ENCODE data around the gene PITPNM2.
A peak's percentile ranks its signal among the peaks of the same experiment; 100 is the strongest.

The PITPNM2 gene

DNA sequence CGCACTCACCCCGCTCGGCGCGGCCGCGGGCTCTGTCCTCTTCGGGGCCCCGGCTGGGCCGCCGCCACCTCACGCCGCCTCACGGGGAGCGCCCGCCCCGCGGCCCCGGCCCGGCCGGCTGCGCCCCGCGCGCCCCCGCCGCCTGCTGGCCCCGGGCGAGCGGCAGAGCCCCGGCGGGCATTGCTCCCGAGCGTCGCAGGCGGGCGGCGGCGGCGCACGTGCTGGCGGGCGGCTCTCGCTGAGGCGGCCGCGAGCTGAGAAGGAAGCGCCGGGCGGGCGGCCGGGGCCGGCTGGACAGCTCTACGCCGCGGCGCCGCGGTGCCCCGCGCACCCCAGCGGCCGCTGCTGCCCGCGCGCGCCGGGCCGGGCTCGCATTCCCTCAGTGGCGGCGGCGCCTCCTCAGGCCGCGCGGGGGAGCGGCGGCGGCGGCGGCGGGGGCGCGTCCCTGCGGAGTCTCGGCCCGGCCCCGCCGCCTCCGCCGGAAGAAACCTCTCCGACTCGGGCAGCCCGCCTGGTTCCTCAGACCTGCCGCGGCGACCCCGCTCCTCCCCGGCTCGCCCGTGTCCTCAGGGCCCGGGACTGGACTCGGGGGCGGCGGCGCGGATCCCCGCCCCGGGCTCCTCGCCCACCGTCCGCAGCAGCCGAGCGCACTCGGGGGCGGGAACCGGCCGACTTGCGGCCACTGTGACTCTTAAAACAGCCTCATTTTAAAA lies at the start of gene PITPNM2:
PITPNM2 (minus strand) TSS at position 347 of the 713 bp plus-strand sequence. CDS start 116,500 bp downstream, outside the sequence.
- H3K4me1 ChIP-seq (ENCODE audit: control insufficient read depth in 1 of 2, insufficient read depth in 1 of 2, low read depth in 1 of 2, low read length in 1 of 2), result peaks cover 6 to 13% of the 10 kb centered on the region in 2 experiments
- no peak within 1 kb of the TSS for H3K27ac ChIP-seq
- peak within 1 kb of the TSS in 1 of 2 experiments; percentile 55 for H3K4me3 ChIP-seq (ENCODE audit: low read depth in 1 of 2, low read length in 1 of 2)
- peaks cover 14% of the 10 kb centered on the region for H3K36me3 ChIP-seq
- H3K9me3 ChIP-seq, result no peaks in the 10 kb centered on the region
- TF ChIP-seq, protein P1, sequence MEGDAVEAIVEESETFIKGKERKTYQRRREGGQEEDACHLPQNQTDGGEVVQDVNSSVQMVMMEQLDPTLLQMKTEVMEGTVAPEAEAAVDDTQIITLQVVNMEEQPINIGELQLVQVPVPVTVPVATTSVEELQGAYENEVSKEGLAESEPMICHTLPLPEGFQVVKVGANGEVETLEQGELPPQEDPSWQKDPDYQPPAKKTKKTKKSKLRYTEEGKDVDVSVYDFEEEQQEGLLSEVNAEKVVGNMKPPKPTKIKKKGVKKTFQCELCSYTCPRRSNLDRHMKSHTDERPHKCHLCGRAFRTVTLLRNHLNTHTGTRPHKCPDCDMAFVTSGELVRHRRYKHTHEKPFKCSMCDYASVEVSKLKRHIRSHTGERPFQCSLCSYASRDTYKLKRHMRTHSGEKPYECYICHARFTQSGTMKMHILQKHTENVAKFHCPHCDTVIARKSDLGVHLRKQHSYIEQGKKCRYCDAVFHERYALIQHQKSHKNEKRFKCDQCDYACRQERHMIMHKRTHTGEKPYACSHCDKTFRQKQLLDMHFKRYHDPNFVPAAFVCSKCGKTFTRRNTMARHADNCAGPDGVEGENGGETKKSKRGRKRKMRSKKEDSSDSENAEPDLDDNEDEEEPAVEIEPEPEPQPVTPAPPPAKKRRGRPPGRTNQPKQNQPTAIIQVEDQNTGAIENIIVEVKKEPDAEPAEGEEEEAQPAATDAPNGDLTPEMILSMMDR (IDR thresholded peaks at IDR 0.05), result no peak
- H3K27me3 ChIP-seq, result peaks cover 47% of the 10 kb centered on the region

DNA sequence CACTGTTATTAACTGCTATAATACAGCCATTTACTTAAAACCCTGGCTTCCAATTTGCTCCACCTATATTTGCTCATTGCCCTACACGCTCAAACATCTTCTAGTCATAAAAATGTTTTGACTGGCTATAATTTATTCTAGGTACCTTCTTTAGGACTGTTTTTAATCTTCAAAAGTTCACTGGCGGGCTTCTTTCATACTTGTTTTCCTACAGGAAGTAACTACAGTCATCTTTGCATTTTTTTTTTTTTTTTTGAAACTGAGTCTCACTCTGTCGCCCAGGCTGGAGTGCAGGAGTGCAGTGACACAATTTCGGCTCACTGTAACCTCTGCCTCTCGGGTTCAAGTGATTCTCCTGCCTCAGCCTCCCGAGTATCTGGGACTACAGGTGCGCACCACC lies 49.5 kb upstream of the PITPNM2 start:
- no peak overlapping the region for H3K27ac ChIP-seq
- no peak overlapping the region for H3K4me3 ChIP-seq (ENCODE audit: low read depth in 1 of 2, low read length in 1 of 2)
- TF ChIP-seq, protein P1 (IDR thresholded peaks at IDR 0.05), result no peak
- H3K36me3 ChIP-seq, result peaks cover 28% of the 10 kb centered on the region
- H3K9me3 ChIP-seq, result no peaks in the 10 kb centered on the region
- H3K4me1 ChIP-seq (ENCODE audit: control insufficient read depth in 1 of 2, insufficient read depth in 1 of 2, low read depth in 1 of 2, low read length in 1 of 2), result peaks cover 0 to 2% of the 10 kb centered on the region in 2 experiments
- no peaks in the 10 kb centered on the region for H3K27me3 ChIP-seq

DNA sequence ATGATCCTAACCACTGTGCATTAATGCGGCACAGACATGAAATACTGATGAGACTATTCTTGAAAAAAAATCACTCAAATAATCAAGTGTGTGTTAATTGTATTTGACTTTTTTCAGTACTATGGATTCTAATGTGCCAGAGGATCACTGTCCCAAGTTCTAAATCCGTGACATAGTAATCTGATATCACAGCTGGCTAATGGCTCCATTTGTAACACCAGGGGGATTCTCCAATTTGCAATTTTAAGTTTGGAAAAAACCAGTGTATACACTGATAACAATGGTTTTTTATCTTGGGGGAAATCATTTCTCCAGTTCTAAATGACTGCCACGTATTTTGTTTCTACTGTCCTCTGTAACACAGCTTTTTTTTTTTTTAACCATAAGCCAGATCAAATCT lies 49.0 kb upstream of the PITPNM2 start:
- H3K27ac ChIP-seq, result no peak overlapping the region
- TF ChIP-seq, protein P1 (IDR thresholded peaks at IDR 0.05), result no peak
- peaks cover 23% of the 10 kb centered on the region for H3K36me3 ChIP-seq
- H3K27me3 ChIP-seq, result no peaks in the 10 kb centered on the region
- no peak overlapping the region for H3K4me3 ChIP-seq (ENCODE audit: low read depth in 1 of 2, low read length in 1 of 2)
- peaks cover 0 to 2% of the 10 kb centered on the region in 2 experiments for H3K4me1 ChIP-seq (ENCODE audit: control insufficient read depth in 1 of 2, insufficient read depth in 1 of 2, low read depth in 1 of 2, low read length in 1 of 2)
- no peaks in the 10 kb centered on the region for H3K9me3 ChIP-seq

DNA sequence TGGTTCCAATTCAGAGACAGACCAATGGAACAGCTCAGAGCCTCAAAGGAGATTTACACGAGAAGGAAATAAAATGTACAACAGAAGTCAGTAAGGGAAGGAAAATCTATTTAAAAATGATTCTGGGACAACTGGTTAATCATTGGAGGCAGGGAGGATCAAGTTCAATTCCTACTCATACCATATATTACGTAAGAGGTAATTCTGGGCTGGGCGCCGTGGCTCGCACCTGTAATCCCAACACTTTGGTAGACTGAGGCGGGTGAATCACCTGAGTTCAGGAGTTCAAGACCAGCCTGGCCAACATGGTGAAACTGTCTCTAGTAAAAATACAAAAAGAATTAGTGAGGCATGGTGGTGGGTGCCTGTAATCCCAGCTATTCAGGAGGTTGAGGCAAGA lies 36.7 kb upstream of the PITPNM2 start:
- Histone ChIP-seq H3K9me3 (no peaks in the 10 kb centered on the region), H3K27ac (no peak overlapping the region), H3K4me1 (ENCODE audit: control insufficient read depth in 1 of 2, insufficient read depth in 1 of 2, low read depth in 1 of 2, low read length in 1 of 2) (no peaks in the 10 kb centered on the region), H3K27me3 (no peaks in the 10 kb centered on the region), H3K4me3 (ENCODE audit: low read depth in 1 of 2, low read length in 1 of 2) (no peak overlapping the region), H3K36me3 (peaks cover 50% of the 10 kb centered on the region)
- TF ChIP-seq, protein P1 (IDR thresholded peaks at IDR 0.05), result no peak

DNA sequence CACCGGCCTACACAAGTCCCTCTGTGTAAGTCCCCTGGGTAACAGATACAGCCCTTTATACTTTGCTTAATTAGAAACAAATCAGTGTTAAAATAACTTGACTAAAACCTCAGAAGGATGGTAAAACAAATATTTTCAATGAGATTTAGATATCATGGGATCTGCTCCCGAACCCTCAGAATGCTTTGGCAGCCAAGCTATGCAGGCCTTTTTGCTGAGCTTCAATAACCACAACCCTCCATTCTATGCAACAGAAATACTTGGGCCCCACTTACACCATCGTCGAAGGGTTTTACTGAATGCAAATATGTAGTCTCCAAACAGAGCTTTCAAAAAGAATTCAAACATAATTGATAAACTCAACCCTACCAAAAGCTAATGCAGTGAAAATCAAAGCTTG lies 29.3 kb upstream of the PITPNM2 start:
- H3K27ac ChIP-seq, result no peak overlapping the region
- no peaks in the 10 kb centered on the region for H3K4me1 ChIP-seq (ENCODE audit: control insufficient read depth in 1 of 2, insufficient read depth in 1 of 2, low read depth in 1 of 2, low read length in 1 of 2)
- no peaks in the 10 kb centered on the region for H3K27me3 ChIP-seq
- H3K4me3 ChIP-seq (ENCODE audit: low read depth in 1 of 2, low read length in 1 of 2), result no peak overlapping the region
- no peaks in the 10 kb centered on the region for H3K9me3 ChIP-seq
- TF ChIP-seq, protein P1 (IDR thresholded peaks at IDR 0.05), result no peak
- peaks cover 65% of the 10 kb centered on the region for H3K36me3 ChIP-seq

All from neutrophil (primary cell).